OCI-LY1 (cell line): ENCODE results near the gene LIMS2.

ENCODE experiments used
- EZH2 ChIP-seq: fragments of 200-600 bp; sonication (generic), shearing (Covaris generic); IDR thresholded peaks from 2 replicates; pipeline ENCODE4 v1.8.0; 2017; ENCODE audit warnings: borderline replicate concordance, mixed run types, mild to moderate bottlenecking, antibody characterized with exemption, low read length, moderate library complexity, mixed read lengths
- TF ChIP-seq, protein P1 (sequence below): fragments of 200-600 bp; sonication (generic), shearing (Covaris generic); IDR thresholded peaks from 2 replicates; pipeline ENCODE4 v1.5.1; 2017; ENCODE audit warnings: mild to moderate bottlenecking, antibody characterized with exemption, low read length, moderate library complexity, mixed read lengths

DNA sequence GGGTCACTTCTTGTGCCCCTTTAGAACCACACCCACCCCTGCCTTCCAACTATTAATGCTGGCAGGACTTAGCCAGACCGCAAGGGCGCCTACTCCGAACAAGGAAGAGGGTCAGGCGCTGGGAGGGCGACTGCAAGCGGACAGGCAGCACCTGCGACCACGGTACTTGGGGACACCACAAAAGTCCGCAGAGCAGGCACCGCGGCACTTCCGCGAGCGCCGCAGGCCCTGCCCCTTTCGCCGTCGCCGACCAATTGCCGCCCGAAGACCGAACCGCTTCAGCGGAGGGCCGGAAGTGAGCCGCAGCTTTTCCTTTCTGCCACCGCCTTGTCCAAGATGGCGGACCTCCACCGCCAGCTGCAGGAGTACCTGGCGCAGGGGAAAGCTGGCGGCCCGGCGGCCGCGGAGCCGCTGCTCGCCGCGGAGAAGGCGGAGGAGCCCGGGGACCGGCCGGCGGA is 25.9 kb upstream of the LIMS2 start, which contains the start of gene SFT2D3:
- TF ChIP-seq, protein P1, sequence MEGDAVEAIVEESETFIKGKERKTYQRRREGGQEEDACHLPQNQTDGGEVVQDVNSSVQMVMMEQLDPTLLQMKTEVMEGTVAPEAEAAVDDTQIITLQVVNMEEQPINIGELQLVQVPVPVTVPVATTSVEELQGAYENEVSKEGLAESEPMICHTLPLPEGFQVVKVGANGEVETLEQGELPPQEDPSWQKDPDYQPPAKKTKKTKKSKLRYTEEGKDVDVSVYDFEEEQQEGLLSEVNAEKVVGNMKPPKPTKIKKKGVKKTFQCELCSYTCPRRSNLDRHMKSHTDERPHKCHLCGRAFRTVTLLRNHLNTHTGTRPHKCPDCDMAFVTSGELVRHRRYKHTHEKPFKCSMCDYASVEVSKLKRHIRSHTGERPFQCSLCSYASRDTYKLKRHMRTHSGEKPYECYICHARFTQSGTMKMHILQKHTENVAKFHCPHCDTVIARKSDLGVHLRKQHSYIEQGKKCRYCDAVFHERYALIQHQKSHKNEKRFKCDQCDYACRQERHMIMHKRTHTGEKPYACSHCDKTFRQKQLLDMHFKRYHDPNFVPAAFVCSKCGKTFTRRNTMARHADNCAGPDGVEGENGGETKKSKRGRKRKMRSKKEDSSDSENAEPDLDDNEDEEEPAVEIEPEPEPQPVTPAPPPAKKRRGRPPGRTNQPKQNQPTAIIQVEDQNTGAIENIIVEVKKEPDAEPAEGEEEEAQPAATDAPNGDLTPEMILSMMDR: no peak
- TF ChIP-seq EZH2: no peak
